Psoas muscle (tissue), 8 donors: Measurements from ENCODE around the gene PSIP1. TPM values are rescaled to one million over a fixed set of nuclear protein-coding genes. Genes with fewer than 3 reads are reported as not detected.

ENCODE experiments used
- ATAC-seq, 4 donors: fragments of 200-7000 bp; cut with Tn5 transposase; one replicate each; pipeline ENCODE4 v1.9.1; 2020; ENCODE audit warnings: moderate library complexity in 3 of 4, mild to moderate bottlenecking in 2 of 4
- DNase-seq, 2 donors: peaks; one replicate each; pipeline ENCODE4 v3.0.0-alpha.2; 2020
- H3K27ac ChIP-seq: fragments of 200-600 bp; one replicate; pipeline ENCODE4 v1.8.0; 2022
- H3K27me3 ChIP-seq, 3 donors: fragments of 200-600 bp in 1 of 3; one replicate each; pipeline versions ENCODE4 v1.6.1 to v1.8.0; 2013 to 2022; ENCODE audit warnings: low read length in 2 of 3, mild to moderate bottlenecking in 2 of 3, moderate library complexity in 1 of 3; ENCODE audit not compliant: insufficient read depth in 3 of 3
- H3K36me3 ChIP-seq, 2 donors: fragments of 200-600 bp in 1 of 2; one replicate each; pipeline versions ENCODE4 v1.6.1 to v1.8.0; 2013 to 2022; ENCODE audit warnings: low read depth in 1 of 2, mild to moderate bottlenecking in 1 of 2, moderate library complexity in 1 of 2; ENCODE audit not compliant: insufficient read depth in 1 of 2
- H3K4me1 ChIP-seq: fragments of 200-600 bp; one replicate; pipeline ENCODE4 v1.8.0; 2022
- H3K4me3 ChIP-seq: fragments of 200-600 bp; one replicate; pipeline ENCODE4 v1.8.0; 2022; ENCODE audit warnings: mild to moderate bottlenecking
- H3K9me3 ChIP-seq: fragments of 200-600 bp; one replicate; pipeline ENCODE4 v1.8.0; 2022
- WGBS, 3 donors: extraction: QIAGEN DNeasy Blood & Tissue Kit; methylation state at CpG; one replicate each; pipeline versions ENCODE4 v1.1.6 to v1.1.7; 2013; 5-methylcytosine and 5-hydroxymethylcytosine counted together
- intact Hi-C, 2 donors: fragments of 100-400 bp; cut with DNase I; formaldehyde crosslinking; loops; one replicate each; pipeline versions ENCODE4 v1.11.0 to v1.14.2; 2022
- polyA plus RNA-seq, 3 donors: library from polyadenylated mRNA; stranded (reverse); fragments of 200-250 nt; gene quantifications; one replicate each; pipeline ENCODE4 v1.2.3, GENCODE V29; 2013
- total RNA-seq, 4 donors: library from RNA; stranded (reverse); fragmentation: NEBNext Ultra II Directional in 2 of 4; extraction: Animal tissue kit (Norgen Biotek cat#: 25700) in 2 of 4; gene quantifications; one replicate each; pipeline versions ENCODE4 v1.2.1 to v1.2.4, GENCODE V29; 2021 to 2023
- TF ChIP-seq, protein P1 (sequence below): fragments of 200-600 bp; IDR thresholded peaks from one replicate; pipeline ENCODE4 v1.8.0; 2022; ENCODE audit warnings: antibody characterized with exemption
- donor health status: healthy with polysubstance abuse.
- donor health status: DM: no; HTN: no; CAD: no; lungs with moderate emphysema.
- donor health status: Bipolar disorder and iron deficiency.
- donor health status: healthy.
- donor health status: DM: yes; HTN: yes; CAD: no.
- donor health status: DM: no; HTN: no; CAD: no.
- donor health status: DM: no; HTN: no; CAD: no.
- donor health status: DM: yes; HTN: yes; CAD: no.

Gene PSIP1
- total and polyA plus RNA-seq, 7 donors: 5.3 to 19.2 (median 13.0) TPM

DNA sequence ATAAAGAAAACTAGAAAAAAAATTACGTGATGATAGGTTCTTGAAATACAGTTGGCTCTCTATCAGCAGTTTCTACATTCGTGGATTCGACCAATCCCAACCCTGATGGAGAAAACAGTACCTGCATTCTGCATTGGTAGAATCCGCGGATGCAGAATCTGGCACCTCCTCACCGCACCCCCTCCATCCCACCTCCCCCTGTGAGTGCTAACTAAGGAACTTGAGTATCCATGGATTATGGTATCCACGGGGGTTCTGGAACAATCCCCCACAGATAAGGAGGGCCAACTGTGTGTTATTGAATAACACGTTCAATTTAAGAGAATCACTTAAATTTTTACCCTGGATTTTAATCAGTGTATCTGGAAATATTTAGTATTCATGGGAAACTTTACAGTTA is 10.5 kb upstream of the PSIP1 start:
- Histone ChIP-seq H3K27ac (no peak overlapping the region), H3K4me3 (no peak overlapping the region), H3K4me1 (no peaks in the 10 kb centered on the region), H3K36me3 (no peaks in the 10 kb centered on the region), H3K9me3 (no peaks in the 10 kb centered on the region), H3K27me3 (no peaks in the 10 kb centered on the region)
- intact Hi-C loops: no loop called here
- ATAC-seq (no peak), DNase-seq (no peak)
- TF ChIP-seq, protein P1, sequence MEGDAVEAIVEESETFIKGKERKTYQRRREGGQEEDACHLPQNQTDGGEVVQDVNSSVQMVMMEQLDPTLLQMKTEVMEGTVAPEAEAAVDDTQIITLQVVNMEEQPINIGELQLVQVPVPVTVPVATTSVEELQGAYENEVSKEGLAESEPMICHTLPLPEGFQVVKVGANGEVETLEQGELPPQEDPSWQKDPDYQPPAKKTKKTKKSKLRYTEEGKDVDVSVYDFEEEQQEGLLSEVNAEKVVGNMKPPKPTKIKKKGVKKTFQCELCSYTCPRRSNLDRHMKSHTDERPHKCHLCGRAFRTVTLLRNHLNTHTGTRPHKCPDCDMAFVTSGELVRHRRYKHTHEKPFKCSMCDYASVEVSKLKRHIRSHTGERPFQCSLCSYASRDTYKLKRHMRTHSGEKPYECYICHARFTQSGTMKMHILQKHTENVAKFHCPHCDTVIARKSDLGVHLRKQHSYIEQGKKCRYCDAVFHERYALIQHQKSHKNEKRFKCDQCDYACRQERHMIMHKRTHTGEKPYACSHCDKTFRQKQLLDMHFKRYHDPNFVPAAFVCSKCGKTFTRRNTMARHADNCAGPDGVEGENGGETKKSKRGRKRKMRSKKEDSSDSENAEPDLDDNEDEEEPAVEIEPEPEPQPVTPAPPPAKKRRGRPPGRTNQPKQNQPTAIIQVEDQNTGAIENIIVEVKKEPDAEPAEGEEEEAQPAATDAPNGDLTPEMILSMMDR: no peak
- 75 to 80% (median 79%) methylated on average over 8 of the region's 8 CpGs for WGBS, 3 donors

DNA sequence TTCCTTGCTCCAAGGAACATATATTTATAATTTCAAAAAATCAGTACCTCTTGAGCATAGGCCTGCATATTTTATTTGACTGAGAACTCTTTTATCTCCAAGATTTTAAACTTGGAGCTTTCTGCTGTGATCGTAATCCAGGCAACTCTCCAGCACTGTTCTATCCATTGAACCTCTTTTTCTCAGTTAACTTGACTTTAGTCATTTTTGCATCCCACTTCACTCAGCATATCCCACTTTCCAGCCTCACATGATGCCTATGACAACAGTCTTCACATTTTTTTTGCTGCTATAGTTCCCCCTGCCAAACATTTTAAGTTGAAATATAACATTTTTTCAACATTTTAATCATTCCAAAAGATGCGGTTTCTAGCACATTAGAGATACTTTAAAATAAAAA is 9.1 kb upstream of the PSIP1 start:
- 81 to 89% (median 87%) methylated on average over 2 of the region's 2 CpGs for WGBS, 3 donors
- no peaks in the 10 kb centered on the region for H3K9me3 ChIP-seq
- H3K27me3 ChIP-seq: no peaks in the 10 kb centered on the region
- no peak overlapping the region for H3K27ac ChIP-seq
- H3K4me3 ChIP-seq: no peak overlapping the region
- no peaks in the 10 kb centered on the region for H3K4me1 ChIP-seq
- no peaks in the 10 kb centered on the region for H3K36me3 ChIP-seq
- TF ChIP-seq, protein P1: no peak
- no peak for ATAC-seq
- DNase-seq: no peak
- intact Hi-C loops: loop anchor here in 1 of 2 donors (10.0 kb wide), 2 partner anchors 95 to 215 kb away; partner anchors contain the start of genes SNAPC3 and TTC39B

DNA sequence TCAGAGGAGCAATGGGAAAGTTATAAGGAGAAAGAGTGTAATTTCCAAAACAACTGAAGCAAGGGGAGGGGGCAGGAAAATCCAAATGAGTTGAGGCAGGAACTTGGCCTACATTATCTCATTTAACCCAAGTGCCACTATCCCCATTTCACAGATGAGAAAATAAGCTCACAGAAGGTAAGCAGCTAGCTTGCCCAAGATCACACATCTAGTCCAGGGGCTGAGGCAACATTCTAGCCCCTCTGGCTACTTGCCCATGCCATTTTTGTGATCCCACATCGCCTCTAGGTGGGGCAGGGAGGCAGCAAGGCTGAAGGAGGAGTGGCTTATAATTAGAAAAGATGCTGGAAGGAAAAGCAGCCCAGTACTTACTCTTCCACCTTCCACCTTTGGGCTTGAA is 2.6 kb upstream of the PSIP1 start:
- TF ChIP-seq, protein P1: no peak
- 36 to 73% (median 39%) methylated on average over 1 of the region's 1 CpG for WGBS, 3 donors
- Histone ChIP-seq H3K27me3 (no peaks in the 10 kb centered on the region), H3K36me3 (no peaks in the 10 kb centered on the region), H3K27ac (no peak overlapping the region), H3K9me3 (no peaks in the 10 kb centered on the region), H3K4me3 (no peak overlapping the region), H3K4me1 (peaks cover 9% of the 10 kb centered on the region)
- ATAC-seq (no peak), DNase-seq (no peak)
- intact Hi-C loops: loop anchor here in 1 of 2 donors (10.0 kb wide), 2 partner anchors 89 to 209 kb away; partner anchors contain the start of genes SNAPC3 and TTC39B

DNA sequence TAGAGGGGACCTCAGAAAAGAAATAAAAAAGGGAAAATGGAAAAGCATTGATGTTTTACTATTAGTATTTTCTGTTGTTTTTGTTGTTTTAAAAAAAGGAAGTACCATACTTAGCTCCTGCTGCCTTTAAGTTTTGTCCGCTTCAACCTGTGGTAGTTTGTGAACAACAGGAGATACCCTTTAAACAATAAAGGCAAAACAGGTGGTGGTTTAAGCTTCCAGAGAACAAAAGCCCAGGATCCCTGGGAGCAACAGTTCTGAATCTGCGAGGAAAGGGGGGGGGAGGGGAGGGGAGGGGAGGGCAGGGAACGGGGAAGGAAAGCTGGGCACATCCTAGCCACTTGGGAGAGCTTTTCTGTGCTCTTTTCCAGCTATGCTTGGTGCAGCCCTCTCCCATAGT is 2.1 kb upstream of the PSIP1 start:
- H3K27ac ChIP-seq: no peak overlapping the region
- DNase-seq: no peak
- H3K4me1 ChIP-seq: peaks cover 9% of the 10 kb centered on the region
- no peaks in the 10 kb centered on the region for H3K9me3 ChIP-seq
- no peak for ATAC-seq
- TF ChIP-seq, protein P1: no peak
- 39 to 65% (median 55%) methylated on average over 3 of the region's 3 CpGs for WGBS, 3 donors
- H3K4me3 ChIP-seq: no peak overlapping the region
- H3K27me3 ChIP-seq: no peaks in the 10 kb centered on the region
- H3K36me3 ChIP-seq: peaks cover 0 to 2% of the 10 kb centered on the region in 2 donors
- intact Hi-C loops: loop anchor here in 1 of 2 donors (10.0 kb wide), 2 partner anchors 88 to 208 kb away; partner anchors contain the start of genes SNAPC3 and TTC39B

DNA sequence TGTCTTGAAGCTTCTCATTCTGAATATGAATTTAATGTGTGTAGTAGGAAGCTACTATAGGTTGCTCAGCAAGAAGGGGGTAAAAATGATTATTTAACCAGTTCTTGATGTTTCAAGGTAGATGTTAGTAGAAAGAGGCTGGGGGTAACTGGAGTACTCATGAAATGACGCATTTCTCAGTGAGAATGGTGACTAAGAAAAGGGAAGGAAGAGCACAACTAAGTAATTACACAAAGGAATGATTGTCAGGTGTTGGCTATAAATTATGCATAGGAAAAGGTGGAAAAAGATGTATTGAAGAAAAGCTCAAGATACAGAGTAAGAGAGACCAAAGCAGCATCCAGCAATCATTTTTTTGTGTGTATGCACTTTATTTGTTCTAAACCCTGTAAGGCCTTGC is 1.4 kb upstream of the PSIP1 start:
- 88 to 91% (median 90%) methylated on average over 1 of the region's 1 CpG for WGBS, 3 donors
- no peak for ATAC-seq
- intact Hi-C loops: loop anchor here in 1 of 2 donors (10.0 kb wide), 2 partner anchors 87 to 207 kb away; partner anchors contain the start of genes SNAPC3 and TTC39B
- TF ChIP-seq, protein P1: no peak
- no peaks in the 10 kb centered on the region for H3K9me3 ChIP-seq
- no peak overlapping the region for H3K27ac ChIP-seq
- H3K4me3 ChIP-seq: no peak overlapping the region
- no peaks in the 10 kb centered on the region for H3K27me3 ChIP-seq
- no peak for DNase-seq
- peaks cover 0 to 9% of the 10 kb centered on the region in 2 donors for H3K36me3 ChIP-seq
- H3K4me1 ChIP-seq: peaks cover 9% of the 10 kb centered on the region
